ENCODE data around the gene ANKRD44.

Gene ANKRD44

DNA sequence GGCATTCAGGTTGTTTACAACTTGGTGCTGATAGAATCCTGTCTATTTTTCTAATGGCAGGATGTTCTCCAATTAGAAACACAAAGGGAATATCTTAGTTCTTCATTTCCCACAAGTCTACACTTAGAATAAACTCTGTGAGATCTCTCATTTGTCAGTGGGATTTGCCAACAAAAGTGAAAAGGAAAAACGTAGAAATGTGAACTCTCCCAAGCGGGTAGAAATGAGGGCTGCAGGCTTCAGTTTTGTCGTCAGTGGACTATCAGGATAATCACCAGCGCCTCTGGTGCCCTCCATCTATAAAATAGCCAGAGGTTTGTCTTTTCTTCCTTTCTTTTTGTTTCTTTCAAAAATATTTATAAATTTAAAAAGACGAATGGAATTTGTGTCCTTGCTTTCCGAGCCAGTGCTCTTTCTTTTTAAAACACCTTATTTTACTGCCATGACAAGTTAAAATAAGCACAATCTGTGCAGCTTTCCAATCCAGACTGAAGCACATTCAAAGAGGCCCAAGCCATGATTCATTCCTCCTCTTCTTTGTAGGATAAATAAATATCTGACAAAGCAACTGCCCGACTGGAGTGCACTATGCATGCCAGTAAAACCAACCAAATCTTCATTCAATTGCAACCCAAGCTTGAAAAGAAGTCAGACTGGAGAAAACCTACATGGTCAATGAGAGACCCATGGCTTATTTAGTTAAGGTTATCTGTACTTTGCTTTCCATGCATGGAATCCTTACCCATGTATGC, 185.8 kb downstream of the ANKRD44 start:
- Histone ChIP-seq H3K9ac (ENCODE audit: insufficient read length, low read depth) (no peak overlapping the region), H3K4me3 (ENCODE audit: insufficient read length, low read depth) (no peak overlapping the region), H3K4me1 (ENCODE audit: insufficient read depth, insufficient read length) (no peaks in the 10 kb centered on the region), H3K9me3 (ENCODE audit: insufficient read depth, low read length) (peaks cover 6% of the 10 kb centered on the region; the same call in 1 of the 2 replicates), H3K27me3 (ENCODE audit: insufficient read depth, insufficient read length) (no peaks in the 10 kb centered on the region), H3K36me3 (ENCODE audit: insufficient read depth, insufficient read length, low read length) (no peaks in the 10 kb centered on the region)
- DNase-seq (ENCODE audit: low read depth, low spot score) = no peak
- TF ChIP-seq ZNF274 (IDR thresholded peaks at IDR 0.05; ENCODE audit: low read depth, low read length) (no peak), SUZ12 (IDR thresholded peaks at IDR 0.05; ENCODE audit: extremely low read depth, insufficient read depth, insufficient read length) (no peak), YY1 (IDR thresholded peaks at IDR 0.05; ENCODE audit: insufficient read depth, insufficient read length) (no peak)

DNA sequence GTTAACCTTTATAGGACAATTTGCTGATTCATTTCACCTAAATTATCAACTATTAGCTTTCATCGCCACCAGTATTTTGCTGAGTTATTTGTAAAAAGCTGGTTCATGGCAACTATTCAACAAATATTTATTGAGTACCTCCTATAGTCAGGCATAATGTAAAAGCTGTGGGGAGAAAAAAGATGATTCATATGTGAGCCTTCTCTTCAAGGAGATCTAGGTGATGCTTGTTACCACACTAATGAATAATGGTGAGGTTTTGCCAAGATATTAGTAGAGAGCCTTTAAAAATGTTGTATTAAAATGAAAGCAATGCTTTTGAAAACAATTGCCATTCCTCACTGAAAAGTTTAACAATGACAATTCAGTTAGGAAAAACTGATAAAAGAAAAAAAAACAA, 187.8 kb downstream of the ANKRD44 start:
- no peaks in the 10 kb centered on the region for H3K4me1 ChIP-seq (ENCODE audit: insufficient read depth, insufficient read length)
- no peak for DNase-seq (ENCODE audit: low read depth, low spot score)
- H3K4me3 ChIP-seq (ENCODE audit: insufficient read length, low read depth) = no peak overlapping the region
- 0 out of 2 replicates have a peak, but pooled peaks cover 3% of the 10 kb centered on the region for H3K9me3 ChIP-seq (ENCODE audit: insufficient read depth, low read length)
- no peak overlapping the region for H3K9ac ChIP-seq (ENCODE audit: insufficient read length, low read depth)
- H3K27me3 ChIP-seq (ENCODE audit: insufficient read depth, insufficient read length) = no peaks in the 10 kb centered on the region
- TF ChIP-seq YY1 (IDR thresholded peaks at IDR 0.05; ENCODE audit: insufficient read depth, insufficient read length) (no peak), SUZ12 (IDR thresholded peaks at IDR 0.05; ENCODE audit: extremely low read depth, insufficient read depth, insufficient read length) (no peak), ZNF274 (IDR thresholded peaks at IDR 0.05; ENCODE audit: low read depth, low read length) (no peak)
- H3K36me3 ChIP-seq (ENCODE audit: insufficient read depth, insufficient read length, low read length) = no peaks in the 10 kb centered on the region

DNA sequence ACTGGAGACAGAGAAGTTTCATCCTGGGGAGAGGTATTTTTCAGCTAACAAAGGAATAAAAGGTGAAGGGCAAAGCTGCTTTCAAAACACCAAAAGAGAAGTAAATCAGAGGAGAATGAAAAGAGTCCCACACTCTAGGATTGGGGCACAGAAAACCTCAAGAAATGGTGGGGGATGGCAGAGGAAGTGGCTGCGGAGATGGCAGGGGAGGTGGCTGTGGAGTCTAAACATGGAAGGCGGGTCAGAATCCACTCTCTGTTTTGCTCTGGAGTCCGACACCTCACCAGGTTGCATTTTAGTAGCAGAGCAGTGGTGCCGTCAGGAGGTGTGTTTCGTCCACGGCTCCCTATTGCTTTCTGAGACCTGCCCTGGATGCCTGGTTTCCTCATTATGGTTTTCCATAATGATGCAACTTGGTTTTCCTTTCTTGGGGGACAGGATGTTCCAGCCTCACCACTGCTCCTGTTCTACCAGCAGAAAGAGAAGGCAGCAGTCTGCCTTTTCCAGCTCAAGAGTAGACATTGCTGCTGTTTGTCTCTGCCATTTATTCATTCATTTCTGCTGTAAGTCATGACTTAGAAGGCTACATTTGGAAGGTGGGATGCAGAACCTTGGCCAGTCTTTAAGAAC, 188.7 kb downstream of the ANKRD44 start:
- H3K4me1 ChIP-seq (ENCODE audit: insufficient read depth, insufficient read length) = no peaks in the 10 kb centered on the region
- H3K9me3 ChIP-seq (ENCODE audit: insufficient read depth, low read length) = no peaks in the 10 kb centered on the region
- H3K9ac ChIP-seq (ENCODE audit: insufficient read length, low read depth) = no peak overlapping the region
- H3K27me3 ChIP-seq (ENCODE audit: insufficient read depth, insufficient read length) = no peaks in the 10 kb centered on the region
- TF ChIP-seq SUZ12 (IDR thresholded peaks at IDR 0.05; ENCODE audit: extremely low read depth, insufficient read depth, insufficient read length) (no peak), YY1 (IDR thresholded peaks at IDR 0.05; ENCODE audit: insufficient read depth, insufficient read length) (no peak), ZNF274 (IDR thresholded peaks at IDR 0.05; ENCODE audit: low read depth, low read length) (no peak)
- no peak for DNase-seq (ENCODE audit: low read depth, low spot score)
- H3K36me3 ChIP-seq (ENCODE audit: insufficient read depth, insufficient read length, low read length) = no peaks in the 10 kb centered on the region
- H3K4me3 ChIP-seq (ENCODE audit: insufficient read length, low read depth) = no peak overlapping the region

DNA sequence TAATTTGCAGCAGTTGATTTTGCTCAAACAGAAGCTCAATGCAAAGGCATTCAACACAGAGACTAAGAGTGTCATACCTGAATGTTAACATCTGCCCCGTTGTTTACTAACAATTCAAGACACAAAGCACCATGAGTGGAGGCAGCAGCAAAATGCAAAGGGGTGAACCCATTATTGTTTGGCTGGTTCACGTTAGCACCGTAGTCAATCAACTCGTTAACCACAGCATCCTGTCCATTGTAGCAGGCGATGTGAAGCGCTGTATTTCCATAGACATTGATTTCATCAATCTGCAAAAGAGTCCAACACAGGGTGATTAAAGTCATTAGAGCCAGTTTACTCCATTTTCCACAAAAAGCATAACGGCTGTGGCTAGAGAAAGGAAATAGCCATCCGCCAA, 189.3 kb downstream of the ANKRD44 start:
- no peak for DNase-seq (ENCODE audit: low read depth, low spot score)

DNA sequence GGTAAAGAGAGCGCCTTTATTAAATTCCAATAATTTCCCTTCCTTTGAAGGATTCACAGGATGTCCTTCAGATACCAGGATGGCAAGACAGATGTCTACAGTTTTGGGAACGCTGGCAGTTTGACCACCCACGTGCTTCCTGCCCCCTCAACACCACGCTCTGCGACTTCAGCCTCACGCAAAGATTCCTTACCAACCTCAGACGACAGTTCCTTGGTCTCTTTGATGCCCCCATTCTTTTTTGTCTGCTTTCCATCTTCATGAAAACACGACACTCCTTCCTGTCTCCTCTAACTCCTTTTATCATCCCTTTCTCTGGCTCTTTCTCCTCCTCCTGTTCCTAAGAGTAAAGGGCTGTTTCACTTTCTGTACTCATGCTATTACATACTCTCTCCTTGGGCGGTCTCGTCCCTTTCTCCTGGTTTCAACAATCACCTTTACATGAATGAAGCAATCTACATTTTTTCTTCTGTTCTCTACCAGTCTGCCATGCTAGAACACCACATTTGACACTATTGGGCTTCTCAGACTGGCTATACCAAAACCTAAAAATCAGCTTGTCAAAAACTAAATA, 194.2 kb downstream of the ANKRD44 start:
- TF ChIP-seq ZNF274 (IDR thresholded peaks at IDR 0.05; ENCODE audit: low read depth, low read length) = no peak
- no peak for TF ChIP-seq YY1 (IDR thresholded peaks at IDR 0.05; ENCODE audit: insufficient read depth, insufficient read length)
- no peak for TF ChIP-seq SUZ12 (IDR thresholded peaks at IDR 0.05; ENCODE audit: extremely low read depth, insufficient read depth, insufficient read length)
- no peak for DNase-seq (ENCODE audit: low read depth, low spot score)
- Histone ChIP-seq H3K27me3 (ENCODE audit: insufficient read depth, insufficient read length) (no peaks in the 10 kb centered on the region), H3K4me1 (ENCODE audit: insufficient read depth, insufficient read length) (no peaks in the 10 kb centered on the region), H3K36me3 (ENCODE audit: insufficient read depth, insufficient read length, low read length) (no peaks in the 10 kb centered on the region), H3K9me3 (ENCODE audit: insufficient read depth, low read length) (no peaks in the 10 kb centered on the region), H3K4me3 (ENCODE audit: insufficient read length, low read depth) (no peak overlapping the region), H3K9ac (ENCODE audit: insufficient read length, low read depth) (no peak overlapping the region)

More for the DNA sequence above, 189.3 kb downstream of the ANKRD44 start:
- Histone ChIP-seq H3K27me3 (ENCODE audit: insufficient read depth, insufficient read length) (no peaks in the 10 kb centered on the region), H3K9me3 (ENCODE audit: insufficient read depth, low read length) (no peaks in the 10 kb centered on the region), H3K9ac (ENCODE audit: insufficient read length, low read depth) (no peak overlapping the region), H3K36me3 (ENCODE audit: insufficient read depth, insufficient read length, low read length) (no peaks in the 10 kb centered on the region), H3K4me3 (ENCODE audit: insufficient read length, low read depth) (no peak overlapping the region), H3K4me1 (ENCODE audit: insufficient read depth, insufficient read length) (no peaks in the 10 kb centered on the region)
- TF ChIP-seq YY1 (IDR thresholded peaks at IDR 0.05; ENCODE audit: insufficient read depth, insufficient read length) (no peak), SUZ12 (IDR thresholded peaks at IDR 0.05; ENCODE audit: extremely low read depth, insufficient read depth, insufficient read length) (no peak), ZNF274 (IDR thresholded peaks at IDR 0.05; ENCODE audit: low read depth, low read length) (no peak)

DNA sequence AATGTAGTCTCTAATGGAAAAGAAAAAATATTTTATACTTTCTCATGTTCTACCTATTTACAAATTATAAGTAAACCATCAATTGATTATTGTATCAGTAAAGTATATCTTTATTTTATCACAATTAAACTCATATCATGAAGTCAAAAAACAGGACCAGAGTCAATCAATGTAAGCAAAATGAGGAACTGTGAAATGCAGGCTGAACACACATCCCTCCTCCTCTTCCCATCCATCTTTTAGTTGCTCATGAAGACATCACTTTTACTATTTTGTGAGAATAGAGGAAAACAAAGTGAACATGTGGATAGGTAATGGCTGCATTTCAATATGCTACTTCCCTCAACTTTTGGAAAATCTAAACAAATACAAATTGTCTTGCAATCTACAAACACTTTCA, 195.3 kb downstream of the ANKRD44 start:
- H3K36me3 ChIP-seq (ENCODE audit: insufficient read depth, insufficient read length, low read length) = no peaks in the 10 kb centered on the region
- H3K4me3 ChIP-seq (ENCODE audit: insufficient read length, low read depth) = no peak overlapping the region
- no peaks in the 10 kb centered on the region for H3K27me3 ChIP-seq (ENCODE audit: insufficient read depth, insufficient read length)
- TF ChIP-seq ZNF274 (IDR thresholded peaks at IDR 0.05; ENCODE audit: low read depth, low read length) (no peak), YY1 (IDR thresholded peaks at IDR 0.05; ENCODE audit: insufficient read depth, insufficient read length) (no peak), SUZ12 (IDR thresholded peaks at IDR 0.05; ENCODE audit: extremely low read depth, insufficient read depth, insufficient read length) (no peak)
- H3K4me1 ChIP-seq (ENCODE audit: insufficient read depth, insufficient read length) = no peaks in the 10 kb centered on the region
- H3K9me3 ChIP-seq (ENCODE audit: insufficient read depth, low read length) = no peaks in the 10 kb centered on the region
- H3K9ac ChIP-seq (ENCODE audit: insufficient read length, low read depth) = no peak overlapping the region
- no peak for DNase-seq (ENCODE audit: low read depth, low spot score)

DNA sequence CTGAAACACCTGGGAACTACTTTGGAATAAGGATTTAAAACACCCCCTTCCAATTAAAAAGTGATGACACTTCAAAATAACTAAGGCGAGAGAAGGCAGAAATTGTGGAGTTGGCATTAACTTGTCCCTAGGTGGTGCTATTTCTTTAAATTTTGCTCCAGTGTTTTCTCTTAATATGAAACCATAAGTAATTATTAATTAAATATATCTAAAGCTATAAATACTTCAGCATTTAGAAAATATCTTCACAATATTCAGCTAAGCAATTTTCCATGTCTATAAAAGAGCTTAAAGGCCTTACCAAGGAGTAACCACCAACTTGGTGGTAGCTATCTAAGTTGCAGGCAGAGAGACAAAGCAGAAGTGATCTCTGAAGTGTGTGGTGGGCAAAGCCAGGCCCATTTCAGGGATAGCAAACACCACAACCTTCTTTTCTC, 197.3 kb downstream of the ANKRD44 start:
- DNase-seq (ENCODE audit: low read depth, low spot score) = no peak
- TF ChIP-seq SUZ12 (IDR thresholded peaks at IDR 0.05; ENCODE audit: extremely low read depth, insufficient read depth, insufficient read length) (no peak), ZNF274 (IDR thresholded peaks at IDR 0.05; ENCODE audit: low read depth, low read length) (no peak), YY1 (IDR thresholded peaks at IDR 0.05; ENCODE audit: insufficient read depth, insufficient read length) (no peak)
- no peak overlapping the region for H3K4me3 ChIP-seq (ENCODE audit: insufficient read length, low read depth)
- H3K4me1 ChIP-seq (ENCODE audit: insufficient read depth, insufficient read length) = no peaks in the 10 kb centered on the region
- no peaks in the 10 kb centered on the region for H3K27me3 ChIP-seq (ENCODE audit: insufficient read depth, insufficient read length)
- H3K36me3 ChIP-seq (ENCODE audit: insufficient read depth, insufficient read length, low read length) = no peaks in the 10 kb centered on the region
- H3K9ac ChIP-seq (ENCODE audit: insufficient read length, low read depth) = no peak overlapping the region
- no peaks in the 10 kb centered on the region for H3K9me3 ChIP-seq (ENCODE audit: insufficient read depth, low read length)
